ENCODE results near the gene CFTR.

CFTR gene

DNA sequence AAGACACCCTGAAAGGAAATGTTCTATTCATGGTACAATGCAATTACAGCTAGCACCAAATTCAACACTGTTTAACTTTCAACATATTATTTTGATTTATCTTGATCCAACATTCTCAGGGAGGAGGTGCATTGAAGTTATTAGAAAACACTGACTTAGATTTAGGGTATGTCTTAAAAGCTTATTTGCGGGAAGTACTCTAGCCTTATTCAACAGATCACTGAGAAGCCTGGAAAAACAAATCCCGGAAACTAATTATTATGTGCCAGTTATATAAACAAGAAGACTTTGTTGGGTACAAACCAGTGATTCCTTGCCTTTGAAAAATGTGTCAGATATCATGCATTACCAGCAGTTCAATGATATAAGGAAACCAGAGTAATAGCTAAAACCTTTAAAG is 160.1 kb downstream of the CFTR start:
- Histone ChIP-seq H3K4me3 (ENCODE audit: low read length in 2 of 2) (no peak overlapping the region), H3K9me3 (ENCODE audit: control insufficient read depth in 2 of 2, low read length in 2 of 2) (no peaks in the 10 kb centered on the region), H3K36me3 (ENCODE audit: control insufficient read depth in 2 of 2, insufficient read depth in 2 of 2, low read length in 2 of 2) (no peaks in the 10 kb centered on the region), H3K27me3 (ENCODE audit: control insufficient read depth in 1 of 2, insufficient read depth in 2 of 2, low read length in 2 of 2) (no peaks in the 10 kb centered on the region), H3K27ac (ENCODE audit: low read length) (no peak overlapping the region), H3K9ac (ENCODE audit: low read length in 2 of 2) (no peak overlapping the region), H3K4me1 (ENCODE audit: control insufficient read depth, insufficient read depth, low read length) (no peaks in the 10 kb centered on the region)

DNA sequence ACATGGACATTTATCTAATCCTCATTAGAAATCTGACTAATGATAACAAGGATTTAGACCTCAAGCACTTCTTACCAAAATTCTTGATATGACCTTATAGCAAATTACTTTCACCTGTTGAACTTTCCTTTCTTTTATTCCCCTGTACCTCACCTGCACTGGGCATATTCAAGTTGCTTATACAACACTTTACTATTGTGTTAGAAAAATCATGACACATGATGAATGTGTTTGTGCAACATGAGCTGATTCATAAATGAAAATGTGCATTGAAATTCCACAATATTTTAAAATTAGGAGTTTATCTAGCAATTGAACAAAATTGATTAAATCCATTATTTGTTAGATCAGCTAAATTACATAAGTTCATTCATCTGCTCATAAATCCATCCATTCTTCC is 160.6 kb downstream of the CFTR start:
- Histone ChIP-seq H3K4me3 (ENCODE audit: low read length in 2 of 2) (no peak overlapping the region), H3K4me1 (ENCODE audit: control insufficient read depth, insufficient read depth, low read length) (no peaks in the 10 kb centered on the region), H3K27ac (ENCODE audit: low read length) (no peak overlapping the region), H3K9me3 (ENCODE audit: control insufficient read depth in 2 of 2, low read length in 2 of 2) (no peaks in the 10 kb centered on the region), H3K27me3 (ENCODE audit: control insufficient read depth in 1 of 2, insufficient read depth in 2 of 2, low read length in 2 of 2) (no peaks in the 10 kb centered on the region), H3K9ac (ENCODE audit: low read length in 2 of 2) (no peak overlapping the region), H3K36me3 (ENCODE audit: control insufficient read depth in 2 of 2, insufficient read depth in 2 of 2, low read length in 2 of 2) (no peaks in the 10 kb centered on the region)

DNA sequence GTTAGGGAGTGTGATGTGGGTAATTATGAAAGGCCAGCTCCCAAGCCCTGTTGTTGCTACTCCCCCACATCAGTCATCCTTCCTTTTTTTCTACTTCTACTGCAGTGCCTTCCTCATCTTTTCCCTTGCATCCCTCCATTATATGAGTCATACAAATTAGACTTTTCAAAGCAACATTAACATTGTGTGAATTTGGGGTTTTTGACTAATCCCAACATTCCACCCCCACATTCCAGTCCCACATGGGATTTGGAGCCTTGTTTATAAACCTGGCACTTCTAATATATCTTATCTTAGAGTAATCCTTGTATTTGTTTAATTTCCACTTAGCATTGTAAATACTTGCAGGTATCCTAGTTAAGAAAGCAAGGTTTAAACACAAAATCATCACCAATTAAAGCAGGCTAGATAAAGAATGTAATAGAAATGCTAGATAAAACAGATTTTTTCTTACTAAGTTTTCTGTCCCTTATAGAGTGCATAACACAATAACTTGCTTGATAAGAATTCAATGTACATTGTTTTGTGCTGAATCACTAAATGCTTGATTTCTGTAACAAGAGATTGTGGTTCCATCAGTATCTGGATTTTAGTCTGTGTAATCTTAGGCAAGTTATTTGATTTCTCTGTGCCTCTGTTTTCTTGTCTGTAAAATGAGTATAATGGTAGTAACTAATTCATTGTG is 165.8 kb downstream of the CFTR start:
- H3K9me3 ChIP-seq (ENCODE audit: control insufficient read depth in 2 of 2, low read length in 2 of 2): no peaks in the 10 kb centered on the region
- H3K27ac ChIP-seq (ENCODE audit: low read length): no peak overlapping the region
- H3K4me3 ChIP-seq (ENCODE audit: low read length in 2 of 2): no peak overlapping the region
- H3K36me3 ChIP-seq (ENCODE audit: control insufficient read depth in 2 of 2, insufficient read depth in 2 of 2, low read length in 2 of 2): no peaks in the 10 kb centered on the region
- H3K4me1 ChIP-seq (ENCODE audit: control insufficient read depth, insufficient read depth, low read length): no peaks in the 10 kb centered on the region
- no peaks in the 10 kb centered on the region for H3K27me3 ChIP-seq (ENCODE audit: control insufficient read depth in 1 of 2, insufficient read depth in 2 of 2, low read length in 2 of 2)
- no peak overlapping the region for H3K9ac ChIP-seq (ENCODE audit: low read length in 2 of 2)

DNA sequence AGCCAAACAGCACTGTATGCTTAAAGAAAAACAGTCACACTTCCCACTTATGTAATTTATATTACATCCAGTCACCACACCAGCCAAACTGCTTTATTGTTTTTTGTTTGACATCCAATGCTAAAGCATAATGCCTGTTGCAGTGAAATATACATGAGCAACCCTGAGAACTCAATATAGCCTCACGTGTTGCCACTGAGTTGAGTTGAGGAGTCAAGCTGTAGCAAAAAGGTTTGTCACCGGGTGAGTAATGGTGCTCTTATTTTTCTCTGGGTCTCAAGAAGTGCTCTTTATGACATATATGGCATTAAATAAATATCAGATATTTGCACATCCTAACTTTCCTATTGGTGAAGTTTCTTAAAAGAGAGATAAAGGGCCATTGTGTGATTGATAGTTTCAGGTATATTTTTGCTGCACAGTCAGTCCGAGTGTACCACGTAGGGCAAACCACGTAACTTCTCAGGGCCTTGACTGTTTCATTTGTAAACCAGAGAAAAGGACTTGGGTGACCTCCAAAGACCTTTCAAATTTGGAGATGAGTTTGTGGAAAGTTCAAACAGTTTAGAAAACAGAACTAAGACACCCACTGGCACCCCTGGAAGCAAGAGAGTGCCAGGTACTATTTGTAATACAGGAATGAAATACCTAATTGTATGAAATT is 168.5 kb downstream of the CFTR start:
- H3K4me1 ChIP-seq (ENCODE audit: control insufficient read depth, insufficient read depth, low read length): no peaks in the 10 kb centered on the region
- H3K4me3 ChIP-seq (ENCODE audit: low read length in 2 of 2): no peak overlapping the region
- no peak overlapping the region for H3K27ac ChIP-seq (ENCODE audit: low read length)
- H3K36me3 ChIP-seq (ENCODE audit: control insufficient read depth in 2 of 2, insufficient read depth in 2 of 2, low read length in 2 of 2): no peaks in the 10 kb centered on the region
- H3K9me3 ChIP-seq (ENCODE audit: control insufficient read depth in 2 of 2, low read length in 2 of 2): no peaks in the 10 kb centered on the region
- H3K27me3 ChIP-seq (ENCODE audit: control insufficient read depth in 1 of 2, insufficient read depth in 2 of 2, low read length in 2 of 2): no peaks in the 10 kb centered on the region
- no peak overlapping the region for H3K9ac ChIP-seq (ENCODE audit: low read length in 2 of 2)

DNA sequence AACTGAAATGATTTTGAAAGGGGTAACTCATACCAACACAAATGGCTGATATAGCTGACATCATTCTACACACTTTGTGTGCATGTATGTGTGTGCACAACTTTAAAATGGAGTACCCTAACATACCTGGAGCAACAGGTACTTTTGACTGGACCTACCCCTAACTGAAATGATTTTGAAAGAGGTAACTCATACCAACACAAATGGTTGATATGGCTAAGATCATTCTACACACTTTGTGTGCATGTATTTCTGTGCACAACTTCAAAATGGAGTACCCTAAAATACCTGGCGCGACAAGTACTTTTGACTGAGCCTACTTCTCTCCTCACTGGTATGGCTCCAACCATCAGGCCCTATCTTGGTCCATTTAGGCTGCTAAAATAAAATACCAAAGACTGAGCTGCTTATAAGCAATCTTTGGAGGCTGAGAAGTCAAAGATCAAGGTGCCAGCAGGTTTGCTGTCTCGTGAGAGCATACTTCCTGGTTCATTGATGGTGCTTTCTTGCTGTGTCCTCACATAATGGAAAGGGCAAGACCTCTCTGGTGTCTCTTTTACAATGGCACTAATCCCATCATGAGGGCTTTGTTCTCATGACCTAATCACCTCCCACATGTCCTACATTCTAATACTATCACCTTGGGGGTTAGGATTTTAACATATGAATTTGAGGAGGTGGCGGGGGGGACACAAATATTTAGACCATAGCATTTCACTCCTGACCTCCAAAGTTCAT is 173.3 kb downstream of the CFTR start:
- H3K9me3 ChIP-seq (ENCODE audit: control insufficient read depth in 2 of 2, low read length in 2 of 2): peaks cover 0 to 3% of the 10 kb centered on the region in 2 donors
- no peaks in the 10 kb centered on the region for H3K36me3 ChIP-seq (ENCODE audit: control insufficient read depth in 2 of 2, insufficient read depth in 2 of 2, low read length in 2 of 2)
- H3K4me1 ChIP-seq (ENCODE audit: control insufficient read depth, insufficient read depth, low read length): no peaks in the 10 kb centered on the region
- no peaks in the 10 kb centered on the region for H3K27me3 ChIP-seq (ENCODE audit: control insufficient read depth in 1 of 2, insufficient read depth in 2 of 2, low read length in 2 of 2)
- H3K9ac ChIP-seq (ENCODE audit: low read length in 2 of 2): no peak overlapping the region
- H3K27ac ChIP-seq (ENCODE audit: low read length): no peak overlapping the region
- H3K4me3 ChIP-seq (ENCODE audit: low read length in 2 of 2): no peak overlapping the region

DNA sequence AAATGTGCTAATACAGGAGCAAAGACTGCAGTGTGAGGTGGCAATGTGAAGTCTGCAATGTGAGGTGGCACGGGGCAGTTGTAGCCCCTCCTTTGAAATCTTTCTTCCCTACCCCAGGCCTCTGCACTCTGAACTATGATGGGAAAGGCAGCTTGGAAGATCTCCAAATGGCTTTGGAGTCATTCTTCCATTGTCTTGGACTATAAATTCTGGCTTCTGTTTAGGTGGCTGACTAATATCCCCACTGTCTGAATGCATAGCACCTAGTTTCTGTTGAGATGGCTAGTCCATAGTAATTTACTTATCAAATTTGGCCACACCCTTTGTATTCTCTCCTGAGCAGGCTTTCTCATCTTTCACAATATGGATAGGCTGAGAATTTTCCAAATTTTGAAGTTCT is 175.0 kb downstream of the CFTR start:
- Histone ChIP-seq H3K27ac (ENCODE audit: low read length) (no peak overlapping the region), H3K9ac (ENCODE audit: low read length in 2 of 2) (no peak overlapping the region), H3K36me3 (ENCODE audit: control insufficient read depth in 2 of 2, insufficient read depth in 2 of 2, low read length in 2 of 2) (no peaks in the 10 kb centered on the region), H3K4me1 (ENCODE audit: control insufficient read depth, insufficient read depth, low read length) (no peaks in the 10 kb centered on the region), H3K4me3 (ENCODE audit: low read length in 2 of 2) (no peak overlapping the region), H3K9me3 (ENCODE audit: control insufficient read depth in 2 of 2, low read length in 2 of 2) (peaks cover 0 to 3% of the 10 kb centered on the region in 2 donors), H3K27me3 (ENCODE audit: control insufficient read depth in 1 of 2, insufficient read depth in 2 of 2, low read length in 2 of 2) (no peaks in the 10 kb centered on the region)

DNA sequence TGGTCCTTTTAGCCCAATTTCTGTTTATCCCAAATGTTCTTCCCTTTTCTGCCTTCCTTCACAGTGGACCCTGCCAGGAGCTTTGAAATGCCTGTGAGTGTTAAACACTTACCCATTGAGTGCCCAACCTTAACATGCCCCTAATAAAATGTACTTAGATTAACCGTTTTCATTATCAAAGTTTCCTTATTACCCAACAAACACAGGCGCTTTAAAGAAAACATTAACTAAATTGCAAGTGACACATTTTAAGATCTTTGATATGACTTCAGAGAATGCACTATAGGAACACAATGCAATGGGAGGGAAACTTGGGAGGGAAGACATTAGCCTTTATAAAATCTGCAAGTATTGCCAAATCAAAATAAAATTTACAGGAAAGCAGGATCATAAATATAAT is 177.0 kb downstream of the CFTR start:
- Histone ChIP-seq H3K36me3 (ENCODE audit: control insufficient read depth in 2 of 2, insufficient read depth in 2 of 2, low read length in 2 of 2) (no peaks in the 10 kb centered on the region), H3K9me3 (ENCODE audit: control insufficient read depth in 2 of 2, low read length in 2 of 2) (peaks cover 0 to 3% of the 10 kb centered on the region in 2 donors), H3K9ac (ENCODE audit: low read length in 2 of 2) (no peak overlapping the region), H3K4me1 (ENCODE audit: control insufficient read depth, insufficient read depth, low read length) (no peaks in the 10 kb centered on the region), H3K27me3 (ENCODE audit: control insufficient read depth in 1 of 2, insufficient read depth in 2 of 2, low read length in 2 of 2) (no peaks in the 10 kb centered on the region), H3K4me3 (ENCODE audit: low read length in 2 of 2) (no peak overlapping the region), H3K27ac (ENCODE audit: low read length) (no peak overlapping the region)

DNA sequence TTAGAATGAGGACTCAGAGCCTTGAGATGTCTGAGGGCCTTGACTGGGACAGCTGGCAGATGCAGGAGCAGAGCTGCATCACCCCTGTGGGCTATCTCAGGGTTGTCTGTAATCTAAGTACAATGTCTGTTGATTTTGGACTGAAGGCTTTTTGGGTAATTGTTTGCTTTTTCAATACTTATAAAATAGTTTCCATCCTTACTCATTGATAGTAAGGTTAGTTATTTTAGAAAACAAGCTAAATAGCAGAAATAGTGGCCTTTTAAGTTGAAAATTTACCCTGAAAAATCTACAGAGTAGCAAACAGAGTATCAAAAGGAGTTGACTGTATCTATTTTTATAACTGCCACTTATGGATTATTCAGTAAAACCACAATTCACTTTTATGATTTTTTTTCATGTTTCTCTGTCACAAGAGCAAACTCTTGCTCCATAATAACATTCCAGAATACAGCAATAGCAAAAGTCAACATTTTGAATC is 179.7 kb downstream of the CFTR start:
- H3K4me1 ChIP-seq (ENCODE audit: control insufficient read depth, insufficient read depth, low read length): no peaks in the 10 kb centered on the region
- H3K9ac ChIP-seq (ENCODE audit: low read length in 2 of 2): no peak overlapping the region
- H3K27me3 ChIP-seq (ENCODE audit: control insufficient read depth in 1 of 2, insufficient read depth in 2 of 2, low read length in 2 of 2): no peaks in the 10 kb centered on the region
- no peak overlapping the region for H3K27ac ChIP-seq (ENCODE audit: low read length)
- peaks cover 0 to 3% of the 10 kb centered on the region in 2 donors for H3K9me3 ChIP-seq (ENCODE audit: control insufficient read depth in 2 of 2, low read length in 2 of 2)
- no peaks in the 10 kb centered on the region for H3K36me3 ChIP-seq (ENCODE audit: control insufficient read depth in 2 of 2, insufficient read depth in 2 of 2, low read length in 2 of 2)
- H3K4me3 ChIP-seq (ENCODE audit: low read length in 2 of 2): no peak overlapping the region

DNA sequence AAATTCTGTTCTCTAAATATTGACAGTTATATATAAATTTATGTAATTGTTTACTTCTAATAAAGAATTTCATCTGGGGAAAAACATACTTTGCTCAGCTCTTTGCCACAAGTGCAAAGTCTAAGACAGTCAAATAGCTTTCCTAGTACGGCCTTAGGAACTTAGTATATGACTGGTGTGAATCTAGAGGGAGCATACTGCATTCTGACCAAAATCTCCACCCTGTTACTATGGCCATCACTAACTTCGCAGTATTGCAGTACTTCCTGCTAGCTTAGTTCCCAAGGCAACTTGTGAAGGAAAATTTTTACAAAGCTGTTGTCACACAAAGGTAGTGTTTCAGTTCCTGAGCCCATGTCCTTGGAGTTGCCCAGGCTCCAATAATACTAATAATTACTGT is 181.5 kb downstream of the CFTR start:
- Histone ChIP-seq H3K4me3 (ENCODE audit: low read length in 2 of 2) (no peak overlapping the region), H3K36me3 (ENCODE audit: control insufficient read depth in 2 of 2, insufficient read depth in 2 of 2, low read length in 2 of 2) (no peaks in the 10 kb centered on the region), H3K9me3 (ENCODE audit: control insufficient read depth in 2 of 2, low read length in 2 of 2) (no peaks in the 10 kb centered on the region), H3K4me1 (ENCODE audit: control insufficient read depth, insufficient read depth, low read length) (no peaks in the 10 kb centered on the region), H3K27ac (ENCODE audit: low read length) (no peak overlapping the region), H3K9ac (ENCODE audit: low read length in 2 of 2) (no peak overlapping the region), H3K27me3 (ENCODE audit: control insufficient read depth in 1 of 2, insufficient read depth in 2 of 2, low read length in 2 of 2) (no peaks in the 10 kb centered on the region)

DNA sequence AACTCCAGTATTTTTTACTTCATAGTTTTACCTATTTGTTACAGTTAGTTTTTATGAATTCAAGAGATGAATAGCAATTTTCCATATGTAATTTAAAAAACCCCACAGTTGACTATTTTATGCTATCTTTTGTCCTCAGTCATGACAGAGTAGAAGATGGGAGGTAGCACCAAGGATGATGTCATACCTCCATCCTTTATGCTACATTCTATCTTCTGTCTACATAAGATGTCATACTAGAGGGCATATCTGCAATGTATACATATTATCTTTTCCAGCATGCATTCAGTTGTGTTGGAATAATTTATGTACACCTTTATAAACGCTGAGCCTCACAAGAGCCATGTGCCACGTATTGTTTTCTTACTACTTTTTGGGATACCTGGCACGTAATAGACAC is 184.2 kb downstream of the CFTR start:
- H3K9ac ChIP-seq (ENCODE audit: low read length in 2 of 2): no peak overlapping the region
- H3K9me3 ChIP-seq (ENCODE audit: control insufficient read depth in 2 of 2, low read length in 2 of 2): no peaks in the 10 kb centered on the region
- H3K27me3 ChIP-seq (ENCODE audit: control insufficient read depth in 1 of 2, insufficient read depth in 2 of 2, low read length in 2 of 2): no peaks in the 10 kb centered on the region
- no peaks in the 10 kb centered on the region for H3K4me1 ChIP-seq (ENCODE audit: control insufficient read depth, insufficient read depth, low read length)
- H3K4me3 ChIP-seq (ENCODE audit: low read length in 2 of 2): no peak overlapping the region
- H3K27ac ChIP-seq (ENCODE audit: low read length): no peak overlapping the region
- no peaks in the 10 kb centered on the region for H3K36me3 ChIP-seq (ENCODE audit: control insufficient read depth in 2 of 2, insufficient read depth in 2 of 2, low read length in 2 of 2)

DNA sequence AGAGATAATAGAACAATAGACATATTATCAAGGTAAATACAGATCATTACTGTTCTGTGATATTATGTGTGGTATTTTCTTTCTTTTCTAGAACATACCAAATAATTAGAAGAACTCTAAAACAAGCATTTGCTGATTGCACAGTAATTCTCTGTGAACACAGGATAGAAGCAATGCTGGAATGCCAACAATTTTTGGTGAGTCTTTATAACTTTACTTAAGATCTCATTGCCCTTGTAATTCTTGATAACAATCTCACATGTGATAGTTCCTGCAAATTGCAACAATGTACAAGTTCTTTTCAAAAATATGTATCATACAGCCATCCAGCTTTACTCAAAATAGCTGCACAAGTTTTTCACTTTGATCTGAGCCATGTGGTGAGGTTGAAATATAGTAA is 185.5 kb downstream of the CFTR start:
- H3K36me3 ChIP-seq (ENCODE audit: control insufficient read depth in 2 of 2, insufficient read depth in 2 of 2, low read length in 2 of 2): no peaks in the 10 kb centered on the region
- no peak overlapping the region for H3K9ac ChIP-seq (ENCODE audit: low read length in 2 of 2)
- H3K4me3 ChIP-seq (ENCODE audit: low read length in 2 of 2): no peak overlapping the region
- H3K27ac ChIP-seq (ENCODE audit: low read length): no peak overlapping the region
- no peaks in the 10 kb centered on the region for H3K4me1 ChIP-seq (ENCODE audit: control insufficient read depth, insufficient read depth, low read length)
- no peaks in the 10 kb centered on the region for H3K27me3 ChIP-seq (ENCODE audit: control insufficient read depth in 1 of 2, insufficient read depth in 2 of 2, low read length in 2 of 2)
- no peaks in the 10 kb centered on the region for H3K9me3 ChIP-seq (ENCODE audit: control insufficient read depth in 2 of 2, low read length in 2 of 2)
